ENCODE results near the gene INTS13.
"Not testable (repeated sequence)": the region's sequence is repeated elsewhere in the genome, so short reads cannot be mapped to it uniquely, and the experiment has no call there.

The INTS13 gene

GRCh38 chr12:26869104-26869494, 68.7 kb downstream of the INTS13 start:
- H3K9me3 Mint-ChIP-seq: no peaks in the 10 kb centered on the region
- no peak overlapping the region for H3K27ac Mint-ChIP-seq
- peaks cover 20% of the 10 kb centered on the region for H3K4me1 Mint-ChIP-seq (ENCODE audit: low read depth)
- peaks cover 2% of the 10 kb centered on the region for H3K36me3 Mint-ChIP-seq (ENCODE audit: low read depth)
- peaks cover 13% of the 10 kb centered on the region for H3K27me3 Mint-ChIP-seq (ENCODE audit: low read depth)
- H3K4me3 Mint-ChIP-seq: no peak overlapping the region

- no peak overlapping the region for H3K27ac Mint-ChIP-seq
- peaks cover 20% of the 10 kb centered on the region for H3K4me1 Mint-ChIP-seq (ENCODE audit: low read depth)
- no peaks in the 10 kb centered on the region for H3K9me3 Mint-ChIP-seq
- H3K4me3 Mint-ChIP-seq: no peak overlapping the region
- peaks cover 2% of the 10 kb centered on the region for H3K36me3 Mint-ChIP-seq (ENCODE audit: low read depth)
- peaks cover 13% of the 10 kb centered on the region for H3K27me3 Mint-ChIP-seq (ENCODE audit: low read depth)
These were observed 69.2 kb downstream of the INTS13 start for GRCh38 chr12:26868447-26869103.

DNA sequence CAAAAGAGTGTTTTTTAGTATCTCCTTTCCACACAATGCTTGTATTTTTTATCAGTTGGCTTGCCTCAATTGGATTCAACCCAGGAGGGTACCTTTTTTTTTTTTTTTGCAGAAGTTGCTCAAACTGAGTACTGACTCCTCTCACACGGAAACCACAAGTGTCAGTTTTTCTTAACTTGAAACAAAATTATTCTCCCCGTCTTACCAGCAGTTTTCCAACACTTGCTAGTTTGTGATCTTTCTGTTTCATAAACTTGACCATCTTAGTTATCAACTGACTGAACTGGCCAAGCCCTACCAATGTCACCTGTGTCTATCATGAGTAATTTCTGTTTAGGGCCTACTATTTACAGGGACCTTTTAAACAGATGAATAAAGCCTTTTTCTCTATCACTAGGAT, 70.7 kb downstream of the INTS13 start:
- H3K27me3 Mint-ChIP-seq (ENCODE audit: low read depth): peaks cover 9% of the 10 kb centered on the region
- H3K4me3 Mint-ChIP-seq: no peak overlapping the region
- peaks cover 20% of the 10 kb centered on the region for H3K4me1 Mint-ChIP-seq (ENCODE audit: low read depth)
- no peak overlapping the region for H3K27ac Mint-ChIP-seq
- peaks cover 2% of the 10 kb centered on the region for H3K36me3 Mint-ChIP-seq (ENCODE audit: low read depth)
- no peaks in the 10 kb centered on the region for H3K9me3 Mint-ChIP-seq

DNA sequence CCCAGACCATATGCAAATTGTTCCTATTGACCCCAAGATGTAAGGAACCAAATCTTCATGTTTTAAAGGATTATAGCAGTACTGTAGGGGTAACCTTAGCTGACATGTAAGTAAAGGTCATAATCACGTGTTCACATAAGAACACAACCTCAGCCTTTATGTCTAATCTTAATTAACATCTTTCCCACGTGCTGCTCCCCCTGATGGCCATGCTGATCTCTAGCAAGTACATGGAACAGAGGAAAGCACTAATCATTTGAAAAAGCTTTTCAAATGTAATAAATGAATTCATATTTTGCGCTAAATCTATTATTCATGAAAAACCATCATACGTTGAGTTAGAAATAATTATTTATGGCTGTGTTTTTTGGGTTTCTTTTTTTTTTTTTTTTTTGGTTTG, 74.3 kb downstream of the INTS13 start:
- Mint-ChIP-seq H3K27me3 (ENCODE audit: low read depth) (peaks cover 8% of the 10 kb centered on the region), H3K9me3 (no peaks in the 10 kb centered on the region), H3K4me1 (ENCODE audit: low read depth) (peaks cover 13% of the 10 kb centered on the region), H3K36me3 (ENCODE audit: low read depth) (peaks cover 2% of the 10 kb centered on the region), H3K4me3 (no peak overlapping the region), H3K27ac (no peak overlapping the region)

DNA sequence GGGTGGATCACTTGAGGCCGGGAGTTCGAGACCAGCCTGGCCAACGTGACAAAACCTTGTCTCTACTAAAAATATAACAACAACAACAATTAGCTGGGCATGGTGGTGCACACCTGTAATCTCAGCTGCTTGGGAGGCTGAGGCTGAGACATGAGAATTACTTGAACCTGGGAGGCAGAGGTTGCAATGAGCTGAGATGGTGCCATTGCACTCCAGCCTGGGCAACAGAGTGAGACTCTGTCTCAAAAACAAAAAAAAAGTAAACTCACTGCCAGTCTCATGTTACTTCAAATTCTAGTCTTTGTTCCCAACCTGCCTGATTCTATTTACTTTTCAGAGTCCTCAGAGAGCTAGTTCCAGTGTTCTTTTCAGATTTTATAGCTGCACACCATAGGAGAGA, 75.0 kb downstream of the INTS13 start:
- H3K4me3 Mint-ChIP-seq, H3K27ac Mint-ChIP-seq: not testable (repeated sequence)
- peaks cover 11% of the 10 kb centered on the region for H3K27me3 Mint-ChIP-seq (ENCODE audit: low read depth)

GRCh38 chr12:26861690-26862089, 76.1 kb downstream of the INTS13 start:
- H3K27me3 Mint-ChIP-seq (ENCODE audit: low read depth): peaks cover 11% of the 10 kb centered on the region
- no peaks in the 10 kb centered on the region for H3K36me3 Mint-ChIP-seq (ENCODE audit: low read depth)
- no peak overlapping the region for H3K4me3 Mint-ChIP-seq
- no peaks in the 10 kb centered on the region for H3K9me3 Mint-ChIP-seq
- no peak overlapping the region for H3K27ac Mint-ChIP-seq
- H3K4me1 Mint-ChIP-seq (ENCODE audit: low read depth): no peaks in the 10 kb centered on the region

More for the DNA sequence above, 75.0 kb downstream of the INTS13 start:
- not testable (repeated sequence) for H3K9me3 Mint-ChIP-seq; H3K36me3 Mint-ChIP-seq (ENCODE audit: low read depth); H3K4me1 Mint-ChIP-seq (ENCODE audit: low read depth)

DNA sequence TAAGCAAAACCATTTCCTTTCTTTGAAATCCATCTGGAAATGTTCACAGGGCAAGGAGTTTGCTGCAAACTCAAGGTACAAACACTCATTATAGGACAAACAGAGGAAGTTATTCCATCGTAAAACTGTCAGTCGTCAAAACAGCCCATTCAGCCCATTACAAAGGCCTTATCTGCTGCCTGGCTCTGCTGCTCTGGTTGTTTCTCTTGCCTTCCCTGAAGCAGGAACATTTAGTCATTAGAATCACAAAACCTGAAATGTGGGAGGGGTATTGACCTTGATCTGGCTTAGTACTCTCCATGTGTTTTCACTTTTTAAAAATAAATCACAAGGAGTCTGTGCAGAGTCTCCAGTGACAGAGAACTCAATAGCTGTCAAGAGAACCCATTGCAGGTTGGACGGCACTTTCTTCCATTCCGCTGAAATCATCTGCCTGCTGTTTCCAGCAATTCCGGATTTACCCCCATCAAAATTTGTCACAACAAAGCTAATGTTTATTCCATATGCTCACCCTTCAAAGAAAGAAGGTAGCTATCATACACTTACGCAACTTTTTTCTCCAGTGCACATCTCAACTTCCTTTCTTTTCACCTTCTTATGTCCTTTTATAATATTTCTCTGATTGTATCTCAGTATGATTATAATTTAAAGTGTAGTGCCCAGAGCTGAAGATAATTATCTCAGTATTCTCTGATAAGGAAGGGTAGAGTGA, 80.2 kb downstream of the INTS13 start:
- Mint-ChIP-seq H3K4me1 (ENCODE audit: low read depth) (no peaks in the 10 kb centered on the region), H3K27ac (no peak overlapping the region), H3K4me3 (no peak overlapping the region), H3K9me3 (no peaks in the 10 kb centered on the region), H3K36me3 (ENCODE audit: low read depth) (no peaks in the 10 kb centered on the region), H3K27me3 (ENCODE audit: low read depth) (peaks cover 4% of the 10 kb centered on the region)

- H3K27ac Mint-ChIP-seq: no peak overlapping the region
- H3K4me3 Mint-ChIP-seq: no peak overlapping the region
- no peaks in the 10 kb centered on the region for H3K9me3 Mint-ChIP-seq
- no peaks in the 10 kb centered on the region for H3K36me3 Mint-ChIP-seq (ENCODE audit: low read depth)
- H3K4me1 Mint-ChIP-seq (ENCODE audit: low read depth): no peaks in the 10 kb centered on the region
- peaks cover 7% of the 10 kb centered on the region for H3K27me3 Mint-ChIP-seq (ENCODE audit: low read depth)
These were observed 82.4 kb downstream of the INTS13 start for GRCh38 chr12:26855337-26855736.
